Measurements from ENCODE around the gene PPP3R2.

Gene PPP3R2, protein sequence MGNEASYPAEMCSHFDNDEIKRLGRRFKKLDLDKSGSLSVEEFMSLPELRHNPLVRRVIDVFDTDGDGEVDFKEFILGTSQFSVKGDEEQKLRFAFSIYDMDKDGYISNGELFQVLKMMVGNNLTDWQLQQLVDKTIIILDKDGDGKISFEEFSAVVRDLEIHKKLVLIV

DNA sequence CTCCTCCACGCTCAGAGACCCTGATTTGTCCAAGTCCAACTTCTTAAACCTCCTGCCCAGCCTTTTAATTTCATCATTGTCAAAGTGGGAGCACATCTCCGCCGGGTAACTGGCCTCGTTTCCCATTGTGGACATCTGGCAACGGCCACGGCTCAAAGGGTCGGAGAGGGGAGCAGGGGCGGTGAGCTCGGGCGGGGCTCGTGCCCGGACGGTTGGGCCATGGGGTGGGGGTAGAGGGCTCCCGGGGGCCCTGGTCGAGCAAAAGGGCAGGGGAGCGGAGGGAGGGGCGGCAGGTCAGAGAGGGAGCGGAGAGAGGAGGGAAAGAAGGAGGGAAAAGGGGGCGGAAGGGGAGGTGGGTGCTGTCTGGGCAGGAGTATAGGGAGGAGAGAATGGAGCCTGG lies at the start of gene PPP3R2:
Gene PPP3R2 (minus strand): TSS at position 174 of the 400 bp plus-strand sequence. CDS start 48 bp downstream, at position 126.
- H3K4me3 ChIP-seq (ENCODE audit: insufficient read length, low read depth), result no peak within 1 kb of the TSS
- no peaks in the 10 kb centered on the region for H3K27me3 ChIP-seq (ENCODE audit: insufficient read depth, insufficient read length)
- TF ChIP-seq SUZ12 (IDR thresholded peaks at IDR 0.05; ENCODE audit: extremely low read depth, insufficient read depth, insufficient read length), result no peak
- no peak for TF ChIP-seq YY1 (IDR thresholded peaks at IDR 0.05; ENCODE audit: insufficient read depth, insufficient read length)
- TF ChIP-seq ZNF274 (IDR thresholded peaks at IDR 0.05; ENCODE audit: low read depth, low read length), result no peak
- no peaks in the 10 kb centered on the region for H3K4me1 ChIP-seq (ENCODE audit: insufficient read depth, insufficient read length)
- H3K9ac ChIP-seq (ENCODE audit: insufficient read length, low read depth), result no peak within 1 kb of the TSS
- no peaks in the 10 kb centered on the region for H3K36me3 ChIP-seq (ENCODE audit: insufficient read depth, insufficient read length, low read length)
- no peaks in the 10 kb centered on the region for H3K9me3 ChIP-seq (ENCODE audit: insufficient read depth, low read length)
- DNase-seq (ENCODE audit: low read depth, low spot score), result no peak

- no peaks in the 10 kb centered on the region for H3K27me3 ChIP-seq (ENCODE audit: insufficient read depth, insufficient read length)
- no peak overlapping the region for H3K9ac ChIP-seq (ENCODE audit: insufficient read length, low read depth)
- no peak for DNase-seq (ENCODE audit: low read depth, low spot score)
Measured at GRCh38 chr9:101639785-101640665, 45.3 kb upstream of the PPP3R2 start.

GRCh38 chr9:101639311-101639710 lies 44.5 kb upstream of the PPP3R2 start:
- no peak for TF ChIP-seq SUZ12 (IDR thresholded peaks at IDR 0.05; ENCODE audit: extremely low read depth, insufficient read depth, insufficient read length)
- TF ChIP-seq YY1 (IDR thresholded peaks at IDR 0.05; ENCODE audit: insufficient read depth, insufficient read length), result no peak
- TF ChIP-seq ZNF274 (IDR thresholded peaks at IDR 0.05; ENCODE audit: low read depth, low read length), result no peak
- no peaks in the 10 kb centered on the region for H3K36me3 ChIP-seq (ENCODE audit: insufficient read depth, insufficient read length, low read length)
- DNase-seq (ENCODE audit: low read depth, low spot score), result no peak
- no peak overlapping the region for H3K4me3 ChIP-seq (ENCODE audit: insufficient read length, low read depth)
- H3K9ac ChIP-seq (ENCODE audit: insufficient read length, low read depth), result no peak overlapping the region
- H3K27me3 ChIP-seq (ENCODE audit: insufficient read depth, insufficient read length), result no peaks in the 10 kb centered on the region
- no peaks in the 10 kb centered on the region for H3K4me1 ChIP-seq (ENCODE audit: insufficient read depth, insufficient read length)
- H3K9me3 ChIP-seq (ENCODE audit: insufficient read depth, low read length), result no peaks in the 10 kb centered on the region

More at GRCh38 chr9:101639785-101640665, 45.3 kb upstream of the PPP3R2 start:
- H3K9me3 ChIP-seq (ENCODE audit: insufficient read depth, low read length), result no peaks in the 10 kb centered on the region
- TF ChIP-seq ZNF274 (IDR thresholded peaks at IDR 0.05; ENCODE audit: low read depth, low read length) (no peak), SUZ12 (IDR thresholded peaks at IDR 0.05; ENCODE audit: extremely low read depth, insufficient read depth, insufficient read length) (no peak), YY1 (IDR thresholded peaks at IDR 0.05; ENCODE audit: insufficient read depth, insufficient read length) (no peak)
- no peaks in the 10 kb centered on the region for H3K36me3 ChIP-seq (ENCODE audit: insufficient read depth, insufficient read length, low read length)
- H3K4me3 ChIP-seq (ENCODE audit: insufficient read length, low read depth), result no peak overlapping the region
- no peaks in the 10 kb centered on the region for H3K4me1 ChIP-seq (ENCODE audit: insufficient read depth, insufficient read length)

DNA sequence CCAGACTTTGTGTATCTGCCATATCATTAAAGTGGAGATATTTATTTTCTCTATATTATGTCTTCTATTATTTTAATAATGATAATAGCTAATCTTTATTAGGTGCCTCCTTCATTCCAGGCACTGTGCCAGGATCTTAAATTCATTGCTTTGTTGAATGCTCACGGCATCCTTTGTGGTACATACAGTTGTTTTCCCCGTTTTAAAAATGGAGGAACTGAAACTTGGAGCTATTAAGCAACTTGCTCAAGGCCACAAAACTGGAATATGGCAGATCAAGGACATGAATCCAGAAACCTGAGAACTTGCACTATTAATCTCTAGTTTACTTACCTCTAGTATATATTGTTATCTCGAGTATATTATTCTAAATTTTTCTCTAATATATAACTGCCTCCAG lies 41.5 kb upstream of the PPP3R2 start:
- H3K9ac ChIP-seq (ENCODE audit: insufficient read length, low read depth), result no peak overlapping the region
- H3K9me3 ChIP-seq (ENCODE audit: insufficient read depth, low read length), result no peaks in the 10 kb centered on the region
- H3K4me3 ChIP-seq (ENCODE audit: insufficient read length, low read depth), result no peak overlapping the region
- TF ChIP-seq SUZ12 (IDR thresholded peaks at IDR 0.05; ENCODE audit: extremely low read depth, insufficient read depth, insufficient read length) (no peak), YY1 (IDR thresholded peaks at IDR 0.05; ENCODE audit: insufficient read depth, insufficient read length) (no peak), ZNF274 (IDR thresholded peaks at IDR 0.05; ENCODE audit: low read depth, low read length) (no peak)
- H3K27me3 ChIP-seq (ENCODE audit: insufficient read depth, insufficient read length), result no peaks in the 10 kb centered on the region
- no peaks in the 10 kb centered on the region for H3K36me3 ChIP-seq (ENCODE audit: insufficient read depth, insufficient read length, low read length)
- no peaks in the 10 kb centered on the region for H3K4me1 ChIP-seq (ENCODE audit: insufficient read depth, insufficient read length)
- no peak for DNase-seq (ENCODE audit: low read depth, low spot score)

DNA sequence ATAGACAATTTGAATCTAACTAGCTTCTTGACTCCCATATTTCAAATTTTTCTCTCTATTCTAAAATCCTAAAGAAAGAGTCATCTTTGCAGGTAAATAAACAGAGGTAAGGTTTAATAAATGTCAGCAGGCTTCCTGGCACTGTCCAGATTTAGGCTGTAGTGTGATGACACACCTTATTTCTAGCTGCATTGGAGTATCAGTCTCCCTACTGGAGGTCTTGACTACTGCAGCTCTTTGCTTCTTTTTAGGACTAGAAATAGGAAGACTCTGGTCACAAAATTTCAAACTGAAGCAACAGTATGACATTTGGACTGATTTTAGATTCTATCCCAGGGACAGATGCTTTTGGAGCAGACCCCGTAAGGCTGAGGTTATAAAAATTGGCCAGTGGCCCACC lies 40.7 kb upstream of the PPP3R2 start:
- H3K4me3 ChIP-seq (ENCODE audit: insufficient read length, low read depth), result no peak overlapping the region
- H3K9ac ChIP-seq (ENCODE audit: insufficient read length, low read depth), result no peak overlapping the region
- no peaks in the 10 kb centered on the region for H3K36me3 ChIP-seq (ENCODE audit: insufficient read depth, insufficient read length, low read length)
- H3K27me3 ChIP-seq (ENCODE audit: insufficient read depth, insufficient read length), result no peaks in the 10 kb centered on the region
- TF ChIP-seq ZNF274 (IDR thresholded peaks at IDR 0.05; ENCODE audit: low read depth, low read length) (no peak), YY1 (IDR thresholded peaks at IDR 0.05; ENCODE audit: insufficient read depth, insufficient read length) (no peak)
- no peaks in the 10 kb centered on the region for H3K4me1 ChIP-seq (ENCODE audit: insufficient read depth, insufficient read length)
- no peak for DNase-seq (ENCODE audit: low read depth, low spot score)
- H3K9me3 ChIP-seq (ENCODE audit: insufficient read depth, low read length), result no peaks in the 10 kb centered on the region

DNA sequence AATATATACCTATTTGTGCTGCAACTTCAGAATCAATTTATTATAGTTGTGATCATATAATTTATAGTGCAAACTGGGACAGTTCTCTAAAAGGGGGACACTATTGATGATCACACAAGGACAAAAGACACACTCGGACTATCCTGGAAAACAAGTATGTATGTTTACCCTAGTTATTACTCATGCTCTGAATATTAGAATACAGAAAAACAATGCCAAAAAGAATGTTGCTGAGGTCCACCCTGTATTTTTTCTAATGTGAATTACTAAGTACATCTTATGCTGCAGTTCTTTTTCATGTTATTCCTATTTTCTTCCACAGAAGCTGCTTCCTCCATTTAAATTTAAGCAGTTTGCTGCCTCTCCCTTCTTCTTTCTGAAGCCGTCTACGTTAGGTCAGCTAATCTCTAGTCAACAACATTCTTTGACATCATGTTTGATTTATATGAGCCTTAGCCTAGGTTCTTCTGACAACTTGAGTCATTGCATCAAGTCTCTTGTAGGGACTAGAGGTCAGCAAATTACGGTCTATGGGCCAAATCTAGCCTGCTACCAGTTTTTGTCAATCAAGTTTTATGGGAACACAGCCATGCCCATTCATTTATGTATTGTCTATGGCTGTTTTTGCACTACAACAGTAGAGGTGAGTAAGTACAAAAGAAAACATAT lies 40.1 kb upstream of the PPP3R2 start:
- no peaks in the 10 kb centered on the region for H3K9me3 ChIP-seq (ENCODE audit: insufficient read depth, low read length)
- no peak overlapping the region for H3K9ac ChIP-seq (ENCODE audit: insufficient read length, low read depth)
- H3K27me3 ChIP-seq (ENCODE audit: insufficient read depth, insufficient read length), result no peaks in the 10 kb centered on the region
- no peaks in the 10 kb centered on the region for H3K4me1 ChIP-seq (ENCODE audit: insufficient read depth, insufficient read length)
- no peak overlapping the region for H3K4me3 ChIP-seq (ENCODE audit: insufficient read length, low read depth)
- no peak for DNase-seq (ENCODE audit: low read depth, low spot score)
- TF ChIP-seq YY1 (IDR thresholded peaks at IDR 0.05; ENCODE audit: insufficient read depth, insufficient read length) (no peak), ZNF274 (IDR thresholded peaks at IDR 0.05; ENCODE audit: low read depth, low read length) (no peak), SUZ12 (IDR thresholded peaks at IDR 0.05; ENCODE audit: extremely low read depth, insufficient read depth, insufficient read length) (no peak)
- no peaks in the 10 kb centered on the region for H3K36me3 ChIP-seq (ENCODE audit: insufficient read depth, insufficient read length, low read length)

DNA sequence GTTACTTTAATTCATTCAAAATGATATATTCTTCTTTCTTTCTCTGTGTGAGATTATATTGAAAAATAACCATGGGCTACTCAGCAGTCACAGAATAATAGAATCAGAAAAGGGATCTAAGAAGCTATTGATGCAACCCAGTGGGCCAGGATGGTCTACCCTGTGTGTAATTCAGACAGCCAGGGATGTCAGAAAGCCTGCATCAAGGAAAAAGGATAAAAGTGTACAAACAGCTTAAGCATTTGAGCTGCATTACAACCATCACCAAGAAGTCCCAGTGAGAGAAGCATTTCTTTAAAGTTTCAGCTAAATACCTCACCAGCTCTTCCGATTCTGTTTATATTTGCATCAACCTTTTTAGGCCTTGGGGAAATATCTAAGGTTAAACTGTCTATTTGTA lies 37.8 kb upstream of the PPP3R2 start:
- no peaks in the 10 kb centered on the region for H3K9me3 ChIP-seq (ENCODE audit: insufficient read depth, low read length)
- DNase-seq (ENCODE audit: low read depth, low spot score), result no peak
- H3K4me3 ChIP-seq (ENCODE audit: insufficient read length, low read depth), result no peak overlapping the region
- no peaks in the 10 kb centered on the region for H3K27me3 ChIP-seq (ENCODE audit: insufficient read depth, insufficient read length)
- TF ChIP-seq ZNF274 (IDR thresholded peaks at IDR 0.05; ENCODE audit: low read depth, low read length), result no peak
- no peaks in the 10 kb centered on the region for H3K4me1 ChIP-seq (ENCODE audit: insufficient read depth, insufficient read length)
- no peaks in the 10 kb centered on the region for H3K36me3 ChIP-seq (ENCODE audit: insufficient read depth, insufficient read length, low read length)
- H3K9ac ChIP-seq (ENCODE audit: insufficient read length, low read depth), result no peak overlapping the region

Data from NT2/D1 (cell line).